ENCODE measurements around the gene IDI2. TPM values are rescaled to one million over a fixed set of nuclear protein-coding genes. Genes with fewer than 3 reads are reported as not detected.
"Not testable (repeated sequence)": the region's sequence is repeated elsewhere in the genome, so short reads cannot be mapped to it uniquely, and the experiment has no call there.

The IDI2 gene
- polyA plus RNA-seq, 2 of the 4 experiments (the other 2 are of a cell fraction) = not detected

DNA sequence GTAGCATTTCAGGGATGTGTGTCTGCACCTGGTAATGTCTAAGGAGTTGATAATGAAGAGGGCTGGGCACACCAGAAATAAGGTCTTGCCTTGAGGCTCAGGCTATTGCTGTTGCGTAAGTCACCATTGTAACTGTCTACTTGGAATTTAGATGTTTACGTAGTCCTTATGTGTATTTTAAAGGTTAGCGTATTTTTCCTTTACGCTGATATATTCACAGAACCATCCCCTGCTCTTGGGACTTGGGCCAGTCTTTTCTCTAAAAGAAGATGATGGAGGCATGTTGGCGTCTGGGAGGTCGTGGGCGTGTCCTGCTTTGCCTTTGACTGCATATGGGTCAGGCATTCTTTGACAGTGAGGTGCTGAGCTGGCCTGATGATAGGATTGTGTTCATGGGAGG, 45.3 kb upstream of the IDI2 start:
- WGBS (ENCODE audit: missing lambda C conversion rate) = 79% methylated on average over 7 of the region's 7 CpGs
- H3K4me3 ChIP-seq = no peak overlapping the region
- TF ChIP-seq CEBPB (IDR thresholded peaks at IDR 0.05) (peak in 1 of 2 experiments; percentile 51; a peak in 1 of 4 replicates), ESRRA (IDR thresholded peaks at IDR 0.05; ENCODE audit: borderline replicate concordance, low read length) (no peak)
- no peak for ATAC-seq
- no peak for DNase-seq (ENCODE audit: low read depth in 1 of 2, low spot score in 1 of 2)
- ChIA-PET POLR2A (no interaction called here), CTCF (interaction anchor here (1.0 kb wide), 1 partner anchor 39 kb away, joined by 3 read pairs; no protein-coding TSS in a partner anchor)
- no peaks in the 10 kb centered on the region for H3K9me3 ChIP-seq
- H3K4me2 ChIP-seq = no peak overlapping the region
- FAIRE-seq = no peak
- H3K4me1 ChIP-seq = no peaks in the 10 kb centered on the region
- no peak overlapping the region for H3K27ac ChIP-seq

DNA sequence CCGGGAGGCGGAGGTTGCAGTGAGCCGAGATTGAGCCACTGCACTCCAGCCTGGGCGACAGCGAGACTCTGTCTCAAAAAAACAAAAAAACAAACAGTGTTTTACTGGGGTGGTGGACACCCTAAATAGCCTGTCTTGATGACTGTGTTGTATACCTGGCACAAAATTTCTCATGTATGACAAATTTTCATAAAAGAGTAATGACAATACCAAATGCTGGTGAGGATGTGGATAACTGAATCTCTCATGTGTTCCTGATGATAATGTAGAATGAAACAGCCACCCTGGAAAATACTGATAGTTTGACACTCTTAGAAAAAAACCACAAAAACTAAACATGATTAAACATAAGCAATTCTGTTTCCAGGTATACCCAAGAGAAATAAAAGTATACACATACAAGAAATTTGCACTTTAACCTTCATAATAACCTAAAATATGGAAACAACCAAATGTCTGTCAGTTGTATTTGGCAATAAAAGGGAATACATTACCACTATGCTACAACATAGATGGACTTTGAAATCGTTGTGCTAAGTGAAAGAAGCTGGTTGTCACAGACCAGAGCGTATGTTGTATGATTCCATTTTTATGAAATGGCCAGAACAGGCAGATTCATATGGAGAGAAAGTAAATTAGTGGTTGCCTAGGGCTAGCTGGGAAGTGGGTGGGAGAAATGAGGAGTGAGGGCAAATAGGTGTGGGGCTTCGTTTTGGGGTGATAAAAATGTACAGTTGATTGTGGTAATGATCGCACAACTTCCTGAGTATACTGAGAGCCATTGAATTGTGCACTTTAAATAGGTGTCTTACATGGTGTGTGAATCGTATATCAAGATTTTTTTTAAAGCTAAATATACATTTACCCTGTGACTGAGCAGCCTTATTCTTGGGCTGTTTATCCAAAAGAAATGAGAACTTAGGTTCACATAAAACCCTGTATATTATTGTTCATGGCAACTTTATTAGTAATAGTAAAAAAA, 43.0 kb upstream of the IDI2 start:
- H3K4me2 ChIP-seq = no peak overlapping the region
- H3K4me1 ChIP-seq = no peaks in the 10 kb centered on the region
- ATAC-seq (no peak), DNase-seq (ENCODE audit: low read depth in 1 of 2, low spot score in 1 of 2) (no peak), FAIRE-seq (peak; percentile 18)
- H3K9me3 ChIP-seq = no peaks in the 10 kb centered on the region
- H3K27ac ChIP-seq = no peak overlapping the region
- H3K4me3 ChIP-seq = no peak overlapping the region
- ChIA-PET POLR2A (no interaction called here), CTCF (no interaction called here)
- no peak for TF ChIP-seq BHLHE40 (IDR thresholded peaks at IDR 0.05; ENCODE audit: low read depth, low read length)
- TF ChIP-seq RARB (CRISPR knock-in tag; IDR thresholded peaks at IDR 0.05) = no peak
- no peak for TF ChIP-seq KDM5A (IDR thresholded peaks at IDR 0.05)
- 82% methylated on average over 10 of the region's 10 CpGs for WGBS (ENCODE audit: missing lambda C conversion rate)

DNA sequence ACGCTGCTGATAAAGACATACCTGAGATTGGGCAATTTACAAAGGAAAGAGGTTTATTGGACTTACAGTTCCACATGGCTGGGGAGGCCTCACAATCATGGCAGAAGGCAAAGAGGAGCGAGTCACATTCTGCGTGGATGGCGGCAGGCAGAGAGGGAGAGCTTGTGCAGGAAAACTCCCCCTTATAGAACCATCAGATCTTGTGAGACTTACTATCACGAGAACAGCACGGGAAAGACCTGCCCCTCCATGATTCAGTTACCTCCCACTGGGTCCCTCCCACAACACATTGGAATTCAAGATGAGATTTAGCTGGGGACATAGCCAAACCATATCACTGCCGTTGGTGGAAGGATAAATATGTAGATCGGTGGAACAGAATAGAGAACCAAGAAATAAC, 41.1 kb upstream of the IDI2 start:
- POLR2A ChIA-PET; CTCF ChIA-PET; ATAC-seq; H3K4me3 ChIP-seq; DNase-seq (ENCODE audit: low read depth in 1 of 2, low spot score in 1 of 2); H3K4me2 ChIP-seq; H3K4me1 ChIP-seq; H3K27ac ChIP-seq; H3K9me3 ChIP-seq; FAIRE-seq: not testable (repeated sequence)
- WGBS (ENCODE audit: missing lambda C conversion rate) = 91% methylated on average over 8 of the region's 8 CpGs

- ChIA-PET CTCF (no interaction called here), POLR2A (no interaction called here)
- no peak overlapping the region for H3K4me3 ChIP-seq
- no peak overlapping the region for H3K27ac ChIP-seq
- TF ChIP-seq USF2 (IDR thresholded peaks at IDR 0.05) (no peak), REST (IDR thresholded peaks at IDR 0.05) (no peak), FOXS1 (CRISPR knock-in tag; IDR thresholded peaks at IDR 0.05) (no peak), MAZ (IDR thresholded peaks at IDR 0.05; ENCODE audit: borderline replicate concordance, low read depth, low read length) (no peak), MYC (IDR thresholded peaks at IDR 0.05; ENCODE audit: borderline replicate concordance, low read length) (no peak), EHF (CRISPR knock-in tag; IDR thresholded peaks at IDR 0.05) (no peak), CBX8 (IDR thresholded peaks at IDR 0.05) (no peak)
- TF ChIP-seq, protein P1, sequence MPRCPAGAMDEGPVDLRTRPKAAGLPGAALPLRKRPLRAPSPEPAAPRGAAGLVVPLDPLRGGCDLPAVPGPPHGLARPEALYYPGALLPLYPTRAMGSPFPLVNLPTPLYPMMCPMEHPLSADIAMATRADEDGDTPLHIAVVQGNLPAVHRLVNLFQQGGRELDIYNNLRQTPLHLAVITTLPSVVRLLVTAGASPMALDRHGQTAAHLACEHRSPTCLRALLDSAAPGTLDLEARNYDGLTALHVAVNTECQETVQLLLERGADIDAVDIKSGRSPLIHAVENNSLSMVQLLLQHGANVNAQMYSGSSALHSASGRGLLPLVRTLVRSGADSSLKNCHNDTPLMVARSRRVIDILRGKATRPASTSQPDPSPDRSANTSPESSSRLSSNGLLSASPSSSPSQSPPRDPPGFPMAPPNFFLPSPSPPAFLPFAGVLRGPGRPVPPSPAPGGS (IDR thresholded peaks at IDR 0.05) = no peak
- TF ChIP-seq, protein P2, sequence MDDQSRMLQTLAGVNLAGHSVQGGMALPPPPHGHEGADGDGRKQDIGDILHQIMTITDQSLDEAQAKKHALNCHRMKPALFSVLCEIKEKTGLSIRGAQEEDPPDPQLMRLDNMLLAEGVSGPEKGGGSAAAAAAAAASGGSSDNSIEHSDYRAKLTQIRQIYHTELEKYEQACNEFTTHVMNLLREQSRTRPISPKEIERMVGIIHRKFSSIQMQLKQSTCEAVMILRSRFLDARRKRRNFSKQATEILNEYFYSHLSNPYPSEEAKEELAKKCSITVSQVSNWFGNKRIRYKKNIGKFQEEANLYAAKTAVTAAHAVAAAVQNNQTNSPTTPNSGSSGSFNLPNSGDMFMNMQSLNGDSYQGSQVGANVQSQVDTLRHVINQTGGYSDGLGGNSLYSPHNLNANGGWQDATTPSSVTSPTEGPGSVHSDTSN (IDR thresholded peaks at IDR 0.05) = no peak
- 92% methylated on average over 4 of the region's 4 CpGs for WGBS (ENCODE audit: missing lambda C conversion rate)
- H3K9me3 ChIP-seq = no peaks in the 10 kb centered on the region
- H3K4me2 ChIP-seq = no peak overlapping the region
- H3K4me1 ChIP-seq = no peaks in the 10 kb centered on the region
- DNase-seq (ENCODE audit: low read depth in 1 of 2, low spot score in 1 of 2) (no peak), FAIRE-seq (no peak), ATAC-seq (no peak)
Observed at GRCh38 chr10:1064964-1065247, 39.2 kb upstream of the IDI2 start.

Data from A549 (cell line).